GM13976 (cell line): ENCODE data around the gene ELL2.
"Not testable (repeated sequence)": the region's sequence is repeated elsewhere in the genome, so short reads cannot be mapped to it uniquely, and the experiment has no call there.

ENCODE experiments used
- DNase-seq: peaks from one replicate; pipeline ENCODE4 v3.0.0; 2012; ENCODE audit warnings: low spot score
- in situ Hi-C: fragments of 300-500 bp; cut with MboI; formaldehyde crosslinking; loops from one replicate; pipeline ENCODE4 v1.12.0; 2022; ENCODE audit warnings: low sequenced_read_pairs, mixed read lengths, inconsistent platforms; ENCODE audit not compliant: unreplicated experiment
- TF ChIP-seq, protein P1 (sequence below): IDR thresholded peaks from 2 replicates; pipeline ENCODE4 v1.5.1; 2012; ENCODE audit warnings: borderline replicate concordance, mild to moderate bottlenecking; ENCODE audit not compliant: insufficient read depth; ENCODE audit errors: extremely low read depth, missing control alignments, control extremely low read depth

ELL2 gene

DNA sequence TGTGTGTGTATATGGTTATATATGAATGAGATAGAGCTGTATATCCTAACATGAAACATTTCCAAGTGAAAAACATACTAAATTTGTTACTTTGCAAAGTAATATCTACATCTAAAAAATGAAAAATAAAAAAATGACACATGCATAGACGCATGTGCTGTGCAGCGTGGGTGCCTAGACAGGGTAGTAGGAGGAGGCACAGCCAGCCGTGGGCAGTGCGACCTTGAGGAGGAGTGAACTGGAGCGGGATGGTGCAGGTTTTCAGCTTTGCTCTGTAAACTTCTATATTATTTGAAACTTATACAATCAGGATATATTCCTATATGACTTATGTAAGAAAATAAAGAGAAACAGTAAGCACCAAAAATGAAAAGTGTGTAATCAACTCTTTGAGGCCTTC lies 124.2 kb downstream of the ELL2 start:
- TF ChIP-seq, protein P1, sequence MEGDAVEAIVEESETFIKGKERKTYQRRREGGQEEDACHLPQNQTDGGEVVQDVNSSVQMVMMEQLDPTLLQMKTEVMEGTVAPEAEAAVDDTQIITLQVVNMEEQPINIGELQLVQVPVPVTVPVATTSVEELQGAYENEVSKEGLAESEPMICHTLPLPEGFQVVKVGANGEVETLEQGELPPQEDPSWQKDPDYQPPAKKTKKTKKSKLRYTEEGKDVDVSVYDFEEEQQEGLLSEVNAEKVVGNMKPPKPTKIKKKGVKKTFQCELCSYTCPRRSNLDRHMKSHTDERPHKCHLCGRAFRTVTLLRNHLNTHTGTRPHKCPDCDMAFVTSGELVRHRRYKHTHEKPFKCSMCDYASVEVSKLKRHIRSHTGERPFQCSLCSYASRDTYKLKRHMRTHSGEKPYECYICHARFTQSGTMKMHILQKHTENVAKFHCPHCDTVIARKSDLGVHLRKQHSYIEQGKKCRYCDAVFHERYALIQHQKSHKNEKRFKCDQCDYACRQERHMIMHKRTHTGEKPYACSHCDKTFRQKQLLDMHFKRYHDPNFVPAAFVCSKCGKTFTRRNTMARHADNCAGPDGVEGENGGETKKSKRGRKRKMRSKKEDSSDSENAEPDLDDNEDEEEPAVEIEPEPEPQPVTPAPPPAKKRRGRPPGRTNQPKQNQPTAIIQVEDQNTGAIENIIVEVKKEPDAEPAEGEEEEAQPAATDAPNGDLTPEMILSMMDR, result no peak
- in situ Hi-C loops, result no loop called here
- no peak for DNase-seq

DNA sequence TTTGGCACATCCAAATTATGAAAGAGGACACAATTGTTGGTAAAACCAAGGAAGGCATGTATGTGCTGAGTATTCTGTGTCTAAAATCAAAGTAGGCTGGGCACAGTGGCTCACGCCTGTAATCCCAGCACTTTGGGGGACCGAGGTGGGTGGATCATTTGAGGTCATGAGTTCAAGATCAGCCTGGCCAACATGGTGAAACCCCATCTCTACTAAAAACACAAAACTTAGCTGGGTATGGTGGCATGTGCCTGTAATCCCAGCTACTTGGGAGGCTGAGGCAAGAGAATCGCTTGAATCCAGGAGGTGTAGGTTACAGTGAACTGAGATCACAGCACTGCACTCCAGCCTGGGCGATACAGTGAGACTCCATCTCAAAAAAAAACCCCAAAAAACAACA lies 124.7 kb downstream of the ELL2 start:
- in situ Hi-C loops, DNase-seq: not testable (repeated sequence)

DNA sequence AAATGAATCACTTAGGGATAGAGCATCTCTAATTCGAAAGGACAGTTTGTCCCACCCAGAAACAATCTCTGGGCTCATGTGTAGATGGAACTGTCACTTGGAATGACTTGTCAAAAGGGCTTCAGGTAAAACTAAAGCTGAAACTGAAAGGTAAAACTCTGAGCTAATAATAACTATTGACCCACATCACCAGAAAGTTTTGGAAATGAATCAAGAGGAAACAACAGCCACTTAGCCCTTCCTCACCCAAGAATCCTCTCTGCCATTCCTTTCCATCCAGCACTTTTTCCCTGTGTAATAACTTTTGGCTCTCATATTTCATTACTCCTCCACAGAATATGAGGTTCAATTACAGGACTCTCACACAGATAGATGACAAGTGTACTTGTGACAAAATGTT lies 125.1 kb downstream of the ELL2 start:
- in situ Hi-C loops, result no loop called here
- TF ChIP-seq, protein P1, result no peak

DNA sequence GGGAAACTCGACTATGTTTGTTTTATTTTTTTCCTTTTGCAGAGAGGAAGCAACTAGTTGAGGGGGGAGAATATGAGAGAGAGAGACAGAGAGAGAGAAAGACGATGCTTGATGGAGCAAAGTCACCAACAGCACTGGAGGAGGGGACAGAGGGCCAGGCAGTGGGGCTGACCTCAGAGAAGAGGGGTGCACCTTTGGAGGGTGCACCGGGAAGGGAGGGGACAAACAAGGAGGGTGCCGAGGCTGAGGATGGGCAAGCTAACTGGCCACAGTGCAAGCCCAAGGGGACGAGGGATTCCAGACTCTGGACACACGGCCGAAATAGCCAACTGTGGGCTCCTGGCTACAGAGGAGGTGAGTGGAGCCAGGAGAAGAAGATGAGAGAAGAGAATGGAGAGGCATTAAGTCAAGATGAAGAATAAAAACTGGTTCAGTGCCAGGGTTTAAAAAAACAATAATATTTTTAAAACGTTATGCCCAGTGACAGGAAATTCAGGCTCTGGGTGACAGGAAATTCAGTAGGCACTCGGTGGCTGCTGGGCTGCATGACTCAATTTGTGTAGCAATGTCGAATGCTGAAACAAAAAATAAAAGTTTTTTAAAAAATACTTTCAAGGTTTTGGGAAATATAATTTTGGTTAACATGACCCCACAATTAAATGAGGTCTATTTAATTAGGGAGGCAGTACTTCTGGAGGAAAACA lies 125.8 kb downstream of the ELL2 start:
- TF ChIP-seq, protein P1, result no peak
- DNase-seq, result no peak
- in situ Hi-C loops, result no loop called here

More for the DNA sequence above, 125.1 kb downstream of the ELL2 start:
- DNase-seq, result peak; percentile 45
